A673 (cell line): ENCODE data around the gene YIF1B. TPM values are rescaled to one million over a fixed set of nuclear protein-coding genes. Genes with fewer than 3 reads are reported as not detected.

Experiments
- BruUV-seq: library from RNA; stranded (reverse); fragments of 400-500 nt; replicated peaks from 2 replicates; lab custom pipeline; 2021; lab: Mats Ljungman, UMichigan
- CTCF ChIA-PET: fragments of 300-600 bp; sonication (Branson Sonifier 250); formaldehyde crosslinking; loops from one replicate; lab custom pipeline; 2022; ENCODE audit warnings: antibody characterized with exemption; lab: Charles Lee
- POLR2A ChIA-PET: fragments of 300-600 bp; sonication (Branson Sonifier 250); formaldehyde crosslinking; loops from one replicate; lab custom pipeline; 2022; ENCODE audit warnings: antibody characterized with exemption; ENCODE audit not compliant: low non-redundant PET; lab: Charles Lee
- DNase-seq: peaks from one replicate; pipeline ENCODE4 v3.0.0-alpha.2; 2015; ENCODE audit warnings: low spot score
- H3K27ac ChIP-seq: fragments of 200-600 bp; sonication (generic); 2 replicates; pipeline ENCODE4 v1.5.1; 2016; ENCODE audit warnings: mixed run types, low read depth, mild to moderate bottlenecking, mixed read lengths, antibody characterized with exemption, low read length; ENCODE audit not compliant: poor library complexity, severe bottlenecking
- H3K27me3 ChIP-seq: fragments of 200-600 bp; sonication (generic); replicated peaks from 2 replicates; pipeline ENCODE4 v1.6.1; 2017; ENCODE audit warnings: mixed run types, low read depth, mild to moderate bottlenecking, mixed read lengths, antibody characterized with exemption, low read length; ENCODE audit not compliant: insufficient read depth, poor library complexity
- H3K36me3 ChIP-seq: fragments of 200-600 bp; sonication (generic); 2 replicates; pipeline ENCODE4 v1.6.1; 2016; ENCODE audit warnings: mixed run types, mild to moderate bottlenecking, mixed read lengths, antibody characterized with exemption, low read length; ENCODE audit not compliant: insufficient read depth, poor library complexity, severe bottlenecking
- H3K4me1 ChIP-seq: fragments of 200-600 bp; sonication (generic); 2 replicates; pipeline ENCODE4 v1.6.1; 2017; ENCODE audit warnings: mixed run types, mild to moderate bottlenecking, mixed read lengths, antibody characterized with exemption, low read length; ENCODE audit not compliant: insufficient read depth, poor library complexity, severe bottlenecking
- H3K4me3 ChIP-seq: fragments of 200-600 bp; sonication (generic); 2 replicates; pipeline ENCODE4 v1.5.1; 2016; ENCODE audit warnings: low read depth, mixed run types, mild to moderate bottlenecking, mixed read lengths, low read length; ENCODE audit not compliant: poor library complexity, severe bottlenecking
- H3K9me3 ChIP-seq: fragments of 200-600 bp; sonication (generic); 2 replicates; pipeline ENCODE4 v1.6.1; 2016; ENCODE audit warnings: mixed run types, low read depth, mild to moderate bottlenecking, mixed read lengths, antibody characterized with exemption, low read length; ENCODE audit not compliant: poor library complexity, severe bottlenecking
- CTCF ChIP-seq: fragments of 300-800, 200-600 bp; sonication (generic); conservative IDR thresholded peaks from 2 replicates; pipeline ENCODE4 v1.5.1; 2017; ENCODE audit warnings: low read depth, mild to moderate bottlenecking, antibody characterized with exemption, low read length, moderate library complexity, mixed read lengths
- EZH2 ChIP-seq: fragments of 200-600 bp; sonication (generic); IDR thresholded peaks from 2 replicates; pipeline ENCODE4 v1.6.1; 2017; ENCODE audit warnings: borderline replicate concordance, low read depth, mild to moderate bottlenecking, mixed read lengths, antibody characterized with exemption, low read length; ENCODE audit not compliant: poor library complexity, severe bottlenecking
- intact Hi-C: fragments of 100-400 bp; cut with micrococcal nuclease; formaldehyde crosslinking; loops from one replicate; pipeline ENCODE4 v1.10.0; 2022; ENCODE audit not compliant: unreplicated experiment
- total RNA-seq: library from RNA; stranded (reverse); gene quantifications from 2 replicates; pipeline ENCODE4 v1.2.3, GENCODE V29; 2021

The YIF1B gene
- total RNA-seq, 1 experiment from 2014 or later: 57.6 TPM

DNA sequence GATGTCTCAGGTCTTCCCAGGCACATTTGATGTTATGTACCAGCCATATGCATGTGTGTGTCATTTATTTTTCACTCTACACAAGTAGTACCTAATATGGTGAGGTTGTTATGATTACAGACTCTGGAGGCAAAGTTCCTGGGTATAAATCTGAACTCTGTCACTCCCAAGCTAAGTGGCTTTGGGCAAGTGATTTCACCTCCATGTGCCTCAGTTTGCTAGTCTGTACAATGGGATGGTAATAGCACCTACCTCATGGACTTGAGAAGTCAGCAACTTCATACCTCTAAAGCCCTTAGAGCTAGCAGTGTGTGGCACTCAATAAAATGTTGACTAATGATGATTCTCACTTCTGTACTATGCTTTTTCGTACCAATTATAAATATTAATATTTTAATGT lies 16.0 kb upstream of the YIF1B start:
- H3K27ac ChIP-seq: no peak overlapping the region
- H3K36me3 ChIP-seq: no peaks in the 10 kb centered on the region
- no peaks in the 10 kb centered on the region for H3K27me3 ChIP-seq
- no peak overlapping the region for H3K4me3 ChIP-seq
- CTCF ChIA-PET: no interaction called here
- TF ChIP-seq EZH2 (no peak), CTCF (no peak)
- no TSS peak for BruUV-seq
- POLR2A ChIA-PET: no interaction called here
- no peak for DNase-seq
- intact Hi-C loops: loop anchor here (10.0 kb wide), 1 partner anchor 187 kb away; no protein-coding TSS in a partner anchor
- no peaks in the 10 kb centered on the region for H3K9me3 ChIP-seq
- H3K4me1 ChIP-seq: no peaks in the 10 kb centered on the region

GRCh38 chr19:38329651-38330050 lies 13.9 kb upstream of the YIF1B start:
- intact Hi-C loops: loop anchor here (10.0 kb wide), 1 partner anchor 185 kb away; no protein-coding TSS in a partner anchor
- ChIA-PET CTCF (no interaction called here), POLR2A (no interaction called here)
- Histone ChIP-seq H3K27me3 (no peaks in the 10 kb centered on the region), H3K27ac (no peak overlapping the region), H3K36me3 (no peaks in the 10 kb centered on the region), H3K4me3 (no peak overlapping the region), H3K9me3 (no peaks in the 10 kb centered on the region), H3K4me1 (no peaks in the 10 kb centered on the region)
- DNase-seq: no peak
- TF ChIP-seq EZH2 (no peak), CTCF (no peak)
- no TSS peak for BruUV-seq

DNA sequence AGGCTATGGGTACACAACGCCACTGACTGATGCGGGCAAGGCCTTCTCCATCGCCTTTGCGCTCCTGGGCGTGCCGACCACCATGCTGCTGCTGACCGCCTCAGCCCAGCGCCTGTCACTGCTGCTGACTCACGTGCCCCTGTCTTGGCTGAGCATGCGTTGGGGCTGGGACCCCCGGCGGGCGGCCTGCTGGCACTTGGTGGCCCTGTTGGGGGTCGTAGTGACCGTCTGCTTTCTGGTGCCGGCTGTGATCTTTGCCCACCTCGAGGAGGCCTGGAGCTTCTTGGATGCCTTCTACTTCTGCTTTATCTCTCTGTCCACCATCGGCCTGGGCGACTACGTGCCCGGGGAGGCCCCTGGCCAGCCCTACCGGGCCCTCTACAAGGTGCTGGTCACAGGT lies 10.8 kb upstream of the YIF1B start:
- H3K4me3 ChIP-seq: no peak overlapping the region
- no peak for DNase-seq
- no peaks in the 10 kb centered on the region for H3K4me1 ChIP-seq
- intact Hi-C loops: no loop called here
- TF ChIP-seq EZH2: no peak
- no peak for TF ChIP-seq CTCF
- H3K27ac ChIP-seq: no peak overlapping the region
- H3K9me3 ChIP-seq: no peaks in the 10 kb centered on the region
- ChIA-PET POLR2A (no interaction called here), CTCF (no interaction called here)
- no peaks in the 10 kb centered on the region for H3K36me3 ChIP-seq
- H3K27me3 ChIP-seq: no peaks in the 10 kb centered on the region
- BruUV-seq: no TSS peak
